AG08395 (cell line): ENCODE results near the gene TMEM135.
"Not testable (repeated sequence)": the region's sequence is repeated elsewhere in the genome, so short reads cannot be mapped to it uniquely, and the experiment has no call there.

Source experiments
- DNase-seq: peaks from one replicate; pipeline ENCODE4 v3.0.0; 2012; ENCODE audit warnings: mixed read lengths, low spot score

The TMEM135 gene

GRCh38 chr11:87141980-87142514 lies 104.3 kb downstream of the TMEM135 start:
- DNase-seq: no peak

GRCh38 chr11:87142594-87142993 lies 104.9 kb downstream of the TMEM135 start:
- DNase-seq: no peak

- no peak for DNase-seq
These were observed 105.9 kb downstream of the TMEM135 start for GRCh38 chr11:87143641-87144040.

- DNase-seq: no peak
These were observed 106.5 kb downstream of the TMEM135 start for GRCh38 chr11:87144252-87144651.

GRCh38 chr11:87148749-87149148 lies 111.0 kb downstream of the TMEM135 start:
- DNase-seq: no peak

GRCh38 chr11:87149782-87150181 lies 112.0 kb downstream of the TMEM135 start:
- DNase-seq: not testable (repeated sequence)

- DNase-seq: peak; percentile 22
These were observed 113.2 kb downstream of the TMEM135 start for GRCh38 chr11:87150936-87151335.

GRCh38 chr11:87154246-87154645 lies 116.5 kb downstream of the TMEM135 start:
- no peak for DNase-seq

GRCh38 chr11:87156970-87157369 lies 119.2 kb downstream of the TMEM135 start:
- DNase-seq: no peak

GRCh38 chr11:87169076-87169475 lies 131.3 kb downstream of the TMEM135 start:
- not testable (repeated sequence) for DNase-seq

- peak; percentile 65 for DNase-seq
These were observed 135.7 kb downstream of the TMEM135 start for GRCh38 chr11:87173185-87174039.

- no peak for DNase-seq
These were observed 137.1 kb downstream of the TMEM135 start for GRCh38 chr11:87174870-87175269.

GRCh38 chr11:87176044-87176443 lies 138.3 kb downstream of the TMEM135 start:
- DNase-seq: no peak

- no peak for DNase-seq
These were observed 141.9 kb downstream of the TMEM135 start for GRCh38 chr11:87179621-87180020.

GRCh38 chr11:87180742-87181141 lies 143.0 kb downstream of the TMEM135 start:
- DNase-seq: peak; percentile 70

- DNase-seq: no peak
These were observed 143.4 kb downstream of the TMEM135 start for GRCh38 chr11:87181143-87181542.

- no peak for DNase-seq
These were observed 147.5 kb downstream of the TMEM135 start for GRCh38 chr11:87185228-87185627.

- DNase-seq: no peak
These were observed 149.3 kb downstream of the TMEM135 start for GRCh38 chr11:87187076-87187475.

GRCh38 chr11:87187930-87188329 lies 150.2 kb downstream of the TMEM135 start:
- no peak for DNase-seq

GRCh38 chr11:87188396-87188795 lies 150.7 kb downstream of the TMEM135 start:
- DNase-seq: not testable (repeated sequence)

- DNase-seq: not testable (repeated sequence)
These were observed 151.2 kb downstream of the TMEM135 start for GRCh38 chr11:87188921-87189320.

GRCh38 chr11:87190071-87190470 lies 152.3 kb downstream of the TMEM135 start:
- no peak for DNase-seq

GRCh38 chr11:87193756-87194470 lies 156.2 kb downstream of the TMEM135 start:
- no peak for DNase-seq
